SW 1271 (cell line): ENCODE data around the gene PCCA.

Source experiments
- DNase-seq, 2 experiments: peaks; one replicate each; lab custom pipeline; 2025; lab: John Stamatoyannopoulos, UW

The PCCA gene

DNA sequence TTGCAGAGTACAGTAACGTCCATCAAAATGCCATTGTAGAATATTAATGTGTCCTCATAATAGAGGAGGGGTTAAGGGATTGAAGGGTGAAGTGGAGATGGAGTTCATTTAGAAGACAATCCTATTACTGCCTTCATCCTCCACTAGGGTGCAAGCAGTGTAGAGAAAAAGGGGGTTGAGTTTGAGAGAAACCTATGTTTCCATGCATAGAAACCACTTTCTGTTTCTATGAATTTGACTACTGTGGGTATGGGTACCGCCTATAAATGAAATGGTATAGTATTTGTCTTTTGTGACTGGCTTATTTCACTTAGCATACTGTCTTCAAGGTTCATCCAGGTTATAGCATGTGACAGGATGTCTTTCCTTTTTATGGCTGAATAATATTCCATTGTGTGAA lies 343.7 kb downstream of the PCCA start:
- no peak for DNase-seq

DNA sequence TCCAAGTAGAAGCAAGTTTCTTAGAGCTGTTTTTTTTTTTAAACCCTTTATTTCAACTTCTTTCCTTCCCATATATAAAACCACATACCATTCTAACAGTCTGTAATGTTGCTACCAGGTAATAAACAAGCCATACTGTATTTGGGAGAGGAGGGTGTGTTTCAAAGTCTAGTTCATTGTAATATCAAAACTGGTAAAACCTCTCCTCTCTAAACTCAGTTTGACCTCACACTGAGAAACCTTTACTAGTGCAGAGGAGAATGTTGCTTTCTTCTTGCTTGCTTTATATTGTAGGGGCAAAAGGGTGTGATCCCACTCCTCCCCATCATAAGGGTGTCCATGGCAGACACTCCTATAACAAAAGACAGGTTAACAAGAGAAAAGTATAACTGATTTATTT lies 344.6 kb downstream of the PCCA start:
- no peak for DNase-seq

DNA sequence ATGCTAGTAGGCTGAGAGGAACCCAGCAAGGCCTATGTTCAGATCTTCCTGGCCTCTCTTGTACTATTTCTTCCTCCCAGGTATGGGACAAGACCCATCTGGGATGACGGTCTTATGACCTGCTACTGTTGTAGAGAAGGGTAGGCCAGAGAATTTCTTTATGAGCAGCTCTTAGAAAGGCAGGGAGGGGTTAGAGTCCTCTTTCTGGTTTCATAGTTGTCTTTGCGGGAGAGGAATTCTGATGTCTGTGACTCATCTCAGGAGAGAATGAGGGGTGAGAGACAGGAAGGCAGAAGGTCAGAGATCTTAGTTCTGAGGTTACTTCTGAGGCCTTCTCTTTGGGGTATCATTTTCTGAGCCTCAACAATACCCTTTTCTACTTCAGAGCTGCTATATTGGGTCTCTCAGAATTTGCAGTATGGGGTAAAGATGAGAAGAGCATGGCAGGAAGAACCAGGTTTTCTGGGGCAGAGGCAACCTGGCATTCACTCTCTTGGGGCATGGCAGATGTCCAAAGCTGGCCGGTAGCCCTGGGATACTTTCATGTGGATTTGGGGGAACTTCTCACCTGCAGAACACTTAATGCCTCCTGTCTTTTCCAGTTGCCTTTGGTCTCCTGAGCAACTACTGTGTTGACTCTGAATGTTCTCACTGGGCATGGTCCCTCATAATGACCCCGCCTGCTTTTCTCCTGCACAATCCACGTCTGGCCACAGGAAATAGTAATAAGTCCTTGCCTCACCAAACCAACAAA lies 345.3 kb downstream of the PCCA start:
- DNase-seq, result peak in 1 of 2 experiments; percentile 71

DNA sequence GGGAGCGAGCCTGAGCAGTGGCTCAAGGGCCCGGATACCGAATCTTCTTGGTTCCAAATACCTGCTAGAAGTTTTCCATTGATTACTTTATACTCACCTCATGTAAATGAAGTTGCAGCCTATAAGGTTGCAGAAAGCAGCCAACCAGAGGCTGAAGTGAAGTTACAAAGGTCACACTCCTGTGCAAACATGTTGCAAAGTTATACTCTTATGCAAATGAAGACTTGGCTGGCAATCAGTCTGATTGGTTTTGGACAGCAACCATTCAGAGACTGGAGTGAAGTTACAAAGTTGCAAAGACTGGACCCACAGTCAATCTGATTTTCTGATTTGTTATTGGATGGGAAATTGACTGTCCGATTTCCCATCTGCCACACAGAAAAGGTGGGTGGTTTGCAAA lies 347.2 kb downstream of the PCCA start:
- DNase-seq, result no peak

DNA sequence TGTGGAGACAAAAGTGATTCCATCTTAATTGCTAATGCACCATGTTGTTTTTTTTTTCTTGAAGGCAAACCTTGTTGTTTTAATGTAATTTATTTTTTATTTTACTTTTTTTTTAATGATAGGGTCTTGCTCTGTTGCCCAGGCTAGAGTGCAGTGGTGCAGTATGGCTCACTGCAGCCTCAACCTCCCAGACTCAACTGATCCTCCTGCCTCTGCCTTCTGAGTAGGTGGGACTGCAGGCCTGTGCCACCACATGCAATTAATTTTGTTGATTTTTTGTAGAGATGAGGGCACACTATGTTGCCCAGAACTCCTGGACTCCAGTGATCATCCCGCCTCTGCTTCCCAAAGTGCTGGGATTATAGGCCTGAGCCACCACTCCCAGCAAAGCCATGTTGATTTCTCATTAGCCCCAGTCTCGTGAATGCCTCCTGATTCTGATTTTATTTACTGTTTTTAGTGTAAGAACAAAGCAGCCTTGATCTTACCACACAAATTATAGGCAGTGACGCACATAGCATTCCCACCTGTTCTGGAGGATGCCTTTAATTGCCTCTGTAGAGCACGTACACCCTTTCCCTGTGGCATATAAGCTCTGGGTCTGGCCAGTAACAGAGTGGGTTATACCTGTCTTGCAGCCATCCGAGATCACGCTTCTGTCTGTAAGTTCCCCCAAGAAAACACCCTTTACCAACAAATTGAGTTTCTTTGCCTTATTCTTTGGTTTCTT lies 349.3 kb downstream of the PCCA start:
- no peak for DNase-seq

DNA sequence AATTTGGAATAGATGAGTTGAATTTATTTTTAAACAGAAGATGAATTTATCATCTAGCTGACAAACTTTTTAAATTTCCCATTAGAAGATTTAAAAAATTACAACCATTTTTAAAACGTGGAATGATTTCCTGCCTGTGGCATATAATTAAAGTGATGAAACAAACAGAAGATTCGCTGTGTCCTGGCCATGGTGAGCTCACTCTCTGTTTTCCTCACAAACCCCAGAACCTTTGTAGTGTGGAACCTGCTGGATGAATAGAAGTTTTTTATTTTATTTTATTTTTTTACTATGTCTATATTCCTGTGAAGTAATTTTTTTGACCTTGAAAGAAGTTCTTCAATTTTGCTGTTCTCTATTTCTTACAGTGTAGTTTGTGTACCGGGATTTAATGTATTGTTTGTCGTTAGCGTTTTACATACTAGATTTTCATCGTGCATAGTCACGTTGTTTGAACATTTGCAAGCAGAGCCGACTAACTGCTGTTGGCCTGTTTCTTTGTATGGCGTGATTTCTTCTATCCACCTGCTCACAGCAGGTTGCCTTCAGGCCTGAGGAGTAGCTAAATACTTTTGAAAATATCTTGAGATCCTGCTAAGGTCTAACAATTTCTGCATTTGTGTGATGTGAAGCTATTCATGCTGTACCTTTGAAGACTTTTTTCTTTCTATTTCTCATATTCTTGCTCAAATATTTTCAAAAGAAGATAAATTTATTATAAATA lies 350.5 kb downstream of the PCCA start:
- no peak for DNase-seq

DNA sequence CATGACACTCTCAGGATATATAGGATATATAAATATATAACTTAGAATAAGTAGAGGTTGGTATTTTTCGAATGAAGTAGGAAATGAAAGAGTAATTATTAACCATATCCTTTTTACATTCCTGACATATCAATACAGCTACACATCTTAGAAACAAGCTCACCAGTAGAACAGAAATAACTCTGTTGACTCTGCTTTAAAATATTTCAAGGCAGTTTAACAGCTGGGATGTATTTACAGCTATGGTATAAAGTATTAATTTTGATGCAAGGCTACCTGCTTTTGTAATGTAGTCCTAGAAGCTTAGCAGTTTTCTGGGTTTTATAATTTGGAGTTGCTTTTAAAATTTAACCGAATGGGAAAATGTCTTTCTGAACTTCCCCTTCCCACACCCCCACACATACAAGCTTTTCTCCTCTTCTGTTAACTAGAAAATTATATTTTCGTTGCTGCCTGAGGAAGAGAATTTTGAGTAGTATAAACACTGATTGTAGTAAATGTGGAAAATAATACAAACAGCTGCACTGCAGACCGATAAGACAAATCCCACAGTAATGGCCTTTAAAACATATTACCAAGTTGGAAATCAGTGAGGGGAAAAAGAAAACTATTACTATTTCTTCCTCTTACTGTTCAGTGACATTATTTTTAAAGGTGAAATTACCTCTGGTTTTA lies 352.0 kb downstream of the PCCA start:
- peak in 1 of 2 experiments; percentile 64 for DNase-seq

DNA sequence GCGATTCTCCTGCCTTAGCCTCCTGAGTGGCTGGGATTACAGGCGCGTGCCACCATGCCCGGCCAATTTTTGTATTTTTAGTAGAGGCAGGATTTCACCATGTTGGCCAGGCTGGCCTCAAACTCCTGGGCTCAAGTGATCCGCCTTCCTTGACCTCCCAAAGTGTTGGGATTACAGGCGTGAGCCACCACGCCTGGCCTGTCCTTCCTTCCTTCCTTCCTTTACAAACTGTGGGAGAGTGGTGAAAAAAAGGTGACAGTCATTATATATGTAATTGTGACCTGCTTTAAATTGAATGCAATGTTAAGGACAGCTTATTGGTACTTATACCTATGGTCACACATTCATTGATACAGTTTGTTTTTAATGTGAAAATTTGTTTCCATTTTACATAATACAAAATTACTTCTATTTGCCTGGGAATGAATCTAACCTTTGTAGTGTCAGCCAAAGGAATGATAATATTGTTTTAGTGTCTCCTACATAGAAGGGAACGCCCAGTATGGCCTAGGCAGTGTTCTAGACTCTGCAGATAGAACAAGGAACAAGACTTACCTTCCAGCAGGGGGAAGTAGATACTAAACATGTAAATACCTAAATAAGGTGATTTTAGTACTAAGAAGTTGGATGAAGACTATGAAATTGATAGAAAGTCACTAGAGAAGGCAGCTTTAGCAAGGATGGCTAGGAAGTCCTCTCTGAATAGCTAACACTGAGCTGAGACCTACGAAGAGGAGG lies 353.4 kb downstream of the PCCA start:
- DNase-seq, result no peak

DNA sequence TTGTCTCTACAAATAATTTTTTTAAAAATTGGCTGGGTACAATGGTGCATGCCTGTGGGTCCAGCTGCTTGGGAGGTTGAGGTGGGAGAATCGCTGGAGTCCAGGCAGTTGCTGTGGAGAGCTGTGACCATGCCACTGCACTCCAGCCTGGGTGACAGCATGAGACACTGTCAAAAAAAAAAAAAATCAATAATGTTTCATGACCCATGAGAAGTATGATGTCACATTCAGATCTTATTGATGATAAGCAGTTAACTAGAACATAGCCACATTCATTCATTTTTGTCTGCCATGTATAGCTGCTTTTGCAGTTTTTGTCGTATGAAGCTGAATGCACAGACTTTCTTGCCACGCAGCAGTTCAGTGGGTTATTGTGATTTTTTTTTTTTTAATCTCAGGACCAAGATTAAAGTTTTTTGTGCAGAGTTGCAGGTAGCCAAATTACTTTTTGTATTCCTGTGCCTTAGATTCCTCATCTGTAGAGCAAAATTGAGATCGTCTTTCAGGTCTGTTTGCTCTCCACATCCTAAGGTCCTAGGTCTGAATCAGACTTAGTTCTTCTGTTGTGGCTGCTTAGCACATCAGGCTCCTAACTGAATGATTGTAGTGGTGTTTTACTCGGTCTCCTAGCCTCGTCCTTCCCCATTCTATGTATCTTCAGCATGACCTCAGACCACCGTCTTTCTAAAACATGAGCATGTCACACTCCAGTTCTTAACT lies 354.5 kb downstream of the PCCA start:
- no peak for DNase-seq

DNA sequence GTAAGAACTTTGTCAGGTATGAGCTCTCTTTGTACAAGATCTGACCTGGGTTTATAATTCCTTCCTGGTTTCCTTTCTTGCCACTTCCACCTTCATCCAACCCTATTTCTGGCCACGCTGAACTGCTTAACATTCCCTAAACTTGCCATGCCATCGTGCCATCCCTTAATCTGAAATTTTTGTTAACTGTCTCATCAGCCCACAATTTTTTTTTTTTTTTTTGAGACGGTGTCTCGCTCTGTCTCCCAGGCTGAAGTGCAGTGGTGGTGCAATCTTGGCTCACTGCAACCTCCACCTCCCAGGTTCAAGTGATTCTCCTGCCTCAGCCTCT lies 355.1 kb downstream of the PCCA start:
- peak in 1 of 2 experiments; percentile 18 for DNase-seq

DNA sequence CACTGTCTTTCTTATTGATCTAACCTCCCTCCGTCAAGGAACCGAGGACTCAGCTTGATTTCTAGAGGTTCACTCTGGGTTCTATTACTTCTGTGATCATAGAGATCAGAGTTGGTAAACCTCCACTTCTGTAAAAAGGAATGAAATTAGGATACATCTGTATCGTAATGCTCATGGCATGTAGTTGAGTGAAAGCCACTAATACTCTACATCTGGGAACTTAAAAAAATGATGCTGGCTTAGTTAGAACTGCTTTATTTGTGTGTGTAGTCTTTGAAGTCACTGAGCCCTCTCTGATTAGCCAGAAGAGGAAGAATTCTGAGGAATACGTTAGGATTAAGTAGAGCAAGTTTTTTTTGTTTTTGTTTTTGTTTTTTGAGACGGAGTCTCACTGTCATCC lies 358.9 kb downstream of the PCCA start:
- DNase-seq, result no peak

DNA sequence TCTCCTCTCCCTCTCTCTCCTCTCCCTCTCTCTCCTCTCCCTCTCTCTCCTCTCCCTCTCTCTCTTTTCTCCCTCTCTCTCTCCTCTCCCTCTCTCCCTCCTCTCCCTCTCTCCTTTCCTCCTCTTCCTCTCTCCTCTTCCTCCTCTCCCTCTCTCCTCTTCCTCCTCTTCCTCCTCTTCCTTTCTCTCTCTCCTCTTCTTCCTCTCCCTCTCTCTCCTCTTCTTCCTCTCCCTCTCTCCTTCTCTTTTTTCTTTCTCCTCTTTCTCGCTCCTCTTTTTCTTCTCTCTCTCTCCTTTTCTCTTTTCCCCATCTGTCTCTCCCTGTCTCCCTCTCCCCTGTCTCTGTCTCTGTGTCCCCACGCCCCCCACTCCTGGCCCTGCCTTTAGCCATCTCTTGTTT lies 363.0 kb downstream of the PCCA start:
- DNase-seq, result no peak

DNA sequence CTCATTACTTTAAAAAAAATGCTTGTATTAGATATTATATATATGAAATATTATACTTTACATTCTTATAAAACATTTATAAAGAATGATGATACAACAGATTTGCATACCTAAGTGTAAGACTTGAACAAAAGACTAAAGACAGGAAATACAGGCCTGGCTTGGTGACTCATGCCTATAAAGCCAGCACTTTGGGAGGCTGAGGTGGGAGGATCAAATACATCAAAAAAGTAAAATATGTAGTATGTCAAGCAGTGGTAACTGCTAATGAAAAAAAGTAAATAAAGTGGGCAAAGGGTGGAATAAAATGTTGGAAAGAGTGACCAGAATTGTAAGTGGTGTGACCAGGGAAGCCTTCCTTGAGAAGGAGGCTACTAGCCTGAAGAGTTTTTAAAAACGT lies 366.0 kb downstream of the PCCA start:
- DNase-seq, result peak in 1 of 2 experiments; percentile 70

DNA sequence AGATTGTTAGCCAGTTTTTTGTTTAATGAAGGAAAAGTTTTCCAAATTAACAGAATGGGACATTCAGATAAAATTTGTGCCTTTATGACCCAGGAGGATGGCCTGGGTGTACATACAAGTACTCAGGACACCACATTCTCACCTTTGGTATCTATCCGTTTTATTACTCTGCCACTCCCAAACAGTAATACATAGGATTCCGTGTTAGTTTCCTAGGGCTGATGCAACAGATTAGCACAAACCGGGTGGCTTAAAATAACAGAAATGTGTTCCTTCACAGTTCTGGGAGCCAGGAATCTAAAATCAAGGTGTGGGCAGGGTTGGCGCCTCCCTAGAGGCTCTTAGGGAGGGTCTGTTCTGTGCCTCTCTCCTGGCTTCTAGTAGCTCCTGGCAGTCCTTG lies 369.8 kb downstream of the PCCA start:
- no peak for DNase-seq

DNA sequence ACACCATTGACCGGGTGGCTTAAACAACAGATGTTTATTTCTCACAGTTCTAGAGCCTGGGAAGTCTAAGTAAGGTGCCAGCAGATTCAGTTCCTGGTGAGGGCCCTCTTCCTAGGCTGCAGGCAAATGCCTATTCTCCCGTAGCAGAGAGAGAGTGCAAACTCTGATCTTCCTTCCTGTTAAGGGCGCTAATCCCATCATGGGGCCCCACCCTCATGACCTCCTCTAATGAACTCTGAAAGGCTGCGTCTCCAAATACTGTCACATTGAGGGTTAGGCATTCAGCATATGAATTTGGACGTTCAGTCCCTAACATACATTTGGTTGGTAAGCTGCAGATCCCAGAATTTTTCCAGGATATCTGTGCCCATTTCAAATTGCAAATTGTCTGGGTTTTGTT lies 370.9 kb downstream of the PCCA start:
- no peak for DNase-seq

DNA sequence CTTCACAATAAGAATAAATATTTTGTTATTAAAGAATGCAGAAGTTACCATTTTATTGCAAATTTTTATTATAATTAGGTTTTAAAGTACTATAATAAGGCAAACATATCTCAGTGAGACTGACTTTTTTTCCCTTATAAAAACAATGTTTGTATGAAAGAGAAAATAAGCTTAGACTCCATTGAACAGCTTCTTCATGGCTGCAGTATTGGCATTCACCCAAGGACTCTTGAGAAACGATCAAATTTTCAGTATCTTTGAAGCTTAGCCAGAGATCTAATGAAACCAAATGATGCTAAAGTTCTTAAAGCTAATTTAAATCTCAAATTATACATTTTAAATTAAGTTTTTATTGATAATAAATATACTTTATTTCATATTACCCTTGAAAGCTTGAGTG lies 371.4 kb downstream of the PCCA start:
- no peak for DNase-seq

DNA sequence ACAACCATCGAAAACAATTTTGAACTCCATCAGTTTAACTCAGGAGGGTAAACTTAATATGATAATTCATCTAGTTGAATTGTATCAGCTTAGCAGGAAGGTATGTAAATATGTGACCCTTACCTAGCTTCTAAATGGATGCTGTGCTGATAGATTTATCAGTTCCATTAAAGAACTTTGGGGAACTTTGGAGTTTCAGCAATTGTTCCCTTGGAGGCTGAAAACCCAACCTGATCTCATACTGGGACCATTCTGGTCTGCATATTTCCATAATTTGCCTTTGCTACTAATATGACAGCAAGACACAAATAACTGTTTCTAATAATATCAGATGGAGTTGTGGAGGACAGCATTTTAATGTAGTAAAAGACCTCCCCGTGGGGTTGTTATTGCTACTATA lies 371.9 kb downstream of the PCCA start:
- no peak for DNase-seq

DNA sequence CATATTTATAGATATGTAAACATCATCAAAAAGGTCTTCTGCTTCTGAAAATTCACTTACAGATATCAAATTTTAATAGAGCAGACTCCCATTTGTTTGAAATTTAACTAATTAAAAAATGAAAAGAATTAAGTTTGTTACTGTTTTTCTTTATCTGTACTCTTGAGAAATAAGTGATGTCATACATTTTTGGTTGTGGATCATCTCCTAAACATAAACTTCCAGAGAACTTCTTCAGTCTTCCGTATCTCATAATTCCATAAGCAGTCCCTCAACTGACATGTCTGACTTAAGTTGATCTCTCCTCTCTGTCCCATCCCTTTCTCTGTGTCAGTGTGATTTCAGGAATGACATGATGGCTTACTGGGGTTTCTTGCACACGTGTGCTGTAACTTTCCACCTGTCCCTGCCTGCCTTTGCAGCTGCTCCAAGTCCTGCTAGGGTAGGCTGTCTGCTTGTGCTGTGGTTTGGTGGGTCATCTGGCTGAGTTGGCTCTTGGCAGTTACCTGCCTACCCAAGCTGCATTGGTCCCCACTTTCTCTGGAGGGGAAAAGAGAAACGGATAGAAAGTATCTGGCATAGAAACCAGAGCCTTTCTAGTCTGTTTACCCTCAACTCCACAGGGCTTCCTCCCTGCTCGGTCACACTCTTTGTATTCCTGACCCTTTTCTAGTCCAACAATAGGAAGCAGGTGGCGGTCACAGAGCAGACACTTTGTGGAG lies 372.6 kb downstream of the PCCA start:
- DNase-seq, result no peak

DNA sequence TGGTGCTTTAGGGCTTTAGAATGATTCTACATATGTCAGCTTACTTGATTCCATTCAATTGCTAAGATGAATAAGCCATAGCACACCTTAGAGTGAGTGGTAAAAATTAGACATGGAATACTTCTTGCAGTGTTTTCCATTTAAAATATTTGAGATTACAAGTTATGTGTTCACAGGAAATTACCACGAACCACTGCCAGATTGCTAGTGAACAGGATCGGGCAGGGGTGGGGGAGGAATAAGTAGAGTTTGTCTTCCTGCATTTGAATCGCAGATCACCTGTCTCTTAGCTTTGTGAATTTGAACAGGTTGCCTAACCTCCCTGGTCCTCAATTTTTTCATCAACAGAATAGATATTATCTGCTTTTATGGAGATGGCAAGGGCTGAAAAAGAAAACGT lies 375.1 kb downstream of the PCCA start:
- no peak for DNase-seq

DNA sequence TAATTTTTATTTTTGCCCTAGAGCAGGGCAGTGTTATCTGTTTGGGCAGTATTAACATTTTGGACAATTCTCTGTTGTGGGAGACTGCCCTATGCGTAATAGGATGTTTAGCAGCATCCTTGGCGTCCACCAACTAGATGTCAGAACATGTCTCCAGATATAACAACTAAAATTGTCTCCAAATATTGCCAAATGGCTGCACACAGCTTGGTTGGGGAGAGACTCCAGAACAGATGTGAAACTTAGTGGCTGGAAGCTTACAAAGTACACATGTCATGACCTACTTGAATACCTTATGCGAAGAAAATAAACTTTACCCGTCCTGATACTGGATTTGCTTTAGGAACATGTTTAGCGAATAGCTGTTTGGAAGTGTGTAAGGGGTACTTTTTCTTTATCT lies 376.7 kb downstream of the PCCA start:
- DNase-seq, result no peak
